ENCODE data around the gene PALMD. TPM values are rescaled to one million over a fixed set of nuclear protein-coding genes. Genes with fewer than 3 reads are reported as not detected.

Gene PALMD
- total and polyA plus RNA-seq, 2 donors (not counting 1 experiment from before 2014, with no cell fraction given), result not detected

DNA sequence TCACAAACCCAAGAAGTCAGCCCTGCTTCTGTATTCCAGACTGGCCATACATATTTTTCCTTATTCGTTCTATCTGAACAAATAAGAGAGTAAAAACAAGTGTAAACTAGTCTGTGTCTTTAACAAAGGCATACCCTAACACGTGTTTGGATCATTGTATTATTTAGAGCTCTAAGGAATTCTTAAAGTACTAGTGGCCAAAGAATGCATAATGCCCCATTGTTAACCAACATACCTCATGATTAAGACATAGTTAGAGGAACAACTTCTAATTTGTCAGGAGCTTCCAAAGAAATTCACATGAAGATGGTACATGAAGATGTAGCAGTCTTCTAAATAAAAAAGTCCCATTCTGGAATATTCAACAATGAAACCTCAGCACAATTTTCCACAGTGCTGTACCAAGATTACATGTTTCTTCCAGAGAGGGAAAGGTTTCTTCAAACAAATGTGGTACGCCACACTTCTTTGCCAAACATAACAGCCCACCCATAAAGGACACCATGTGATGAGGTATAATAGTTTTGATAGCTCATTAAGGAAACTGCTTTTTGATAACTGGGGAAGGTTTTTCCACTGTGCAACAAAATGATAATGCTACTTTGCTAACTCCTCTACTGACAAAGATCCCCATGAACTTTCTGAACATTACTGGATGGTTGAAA, 5.0 kb downstream of the PALMD start:
- Histone ChIP-seq H3K4me3 (ENCODE audit: control extremely low read depth in 1 of 5, extremely low read depth in 1 of 5, insufficient read depth in 1 of 5, low read depth in 2 of 5, low read length in 4 of 5) (no peak overlapping the region), H3K4me2 (replicated peaks; ENCODE audit: low read depth, low read length, poor library complexity, severe bottlenecking) (no peak overlapping the region), H3K9me3 (ENCODE audit: control extremely low read depth in 1 of 3, control insufficient read depth in 2 of 3, insufficient read depth in 1 of 3, low read length in 2 of 3) (no peaks in the 10 kb centered on the region), H3K27me3 (replicated peaks in 1 of 4; ENCODE audit: control extremely low read depth in 1 of 4, control insufficient read depth in 3 of 4, insufficient read depth in 4 of 4, low read length in 3 of 4) (peaks cover 0 to 5% (median 4%) of the 10 kb centered on the region in 4 experiments), H3K4me1 (ENCODE audit: control insufficient read depth in 2 of 2, insufficient read depth in 2 of 2, low read length in 2 of 2) (no peaks in the 10 kb centered on the region), H3K27ac (ENCODE audit: low read length in 2 of 2) (no peak overlapping the region), H2AFZ (ENCODE audit: insufficient read depth, low read depth, low read length, poor library complexity, severe bottlenecking) (no peak overlapping the region), H4K20me1 (ENCODE audit: control insufficient read depth, insufficient read depth, low read length, poor library complexity, severe bottlenecking) (no peaks in the 10 kb centered on the region), H3K9ac (ENCODE audit: low read length) (no peak overlapping the region), H3K79me2 (ENCODE audit: control insufficient read depth, insufficient read depth, low read length) (no peaks in the 10 kb centered on the region), H3K36me3 (replicated peaks in 1 of 2; ENCODE audit: control extremely low read depth in 1 of 2, control insufficient read depth in 1 of 2, extremely low read depth in 1 of 2, insufficient read depth in 2 of 2, low read length in 1 of 2) (no peaks in the 10 kb centered on the region)
- H3K27me3 Mint-ChIP-seq, result peaks cover 23% of the 10 kb centered on the region
- no peak overlapping the region for H3K4me3 Mint-ChIP-seq
- no peaks in the 10 kb centered on the region for H3K4me1 Mint-ChIP-seq
- ChIA-PET POLR2A (no interaction called here), CTCF (no interaction called here)
- intact Hi-C loops (cut with micrococcal nuclease), result no loop called here
- ATAC-seq (ENCODE audit: low read depth), result no peak
- no CpG with 5 or more reads among the region's 3 CpGs for WGBS (ENCODE audit: insufficient coverage)
- no peaks in the 10 kb centered on the region for H3K9me3 Mint-ChIP-seq (ENCODE audit: insufficient read depth)
- TF ChIP-seq CTCF (IDR thresholded peaks at IDR 0.05) (no peak), EZH2 (IDR thresholded peaks at IDR 0.05; ENCODE audit: borderline replicate concordance, insufficient read depth, low read depth, low read length, poor library complexity, severe bottlenecking) (no peak)
- DNase-seq, result no peak
- H3K27ac Mint-ChIP-seq, result no peak overlapping the region

DNA sequence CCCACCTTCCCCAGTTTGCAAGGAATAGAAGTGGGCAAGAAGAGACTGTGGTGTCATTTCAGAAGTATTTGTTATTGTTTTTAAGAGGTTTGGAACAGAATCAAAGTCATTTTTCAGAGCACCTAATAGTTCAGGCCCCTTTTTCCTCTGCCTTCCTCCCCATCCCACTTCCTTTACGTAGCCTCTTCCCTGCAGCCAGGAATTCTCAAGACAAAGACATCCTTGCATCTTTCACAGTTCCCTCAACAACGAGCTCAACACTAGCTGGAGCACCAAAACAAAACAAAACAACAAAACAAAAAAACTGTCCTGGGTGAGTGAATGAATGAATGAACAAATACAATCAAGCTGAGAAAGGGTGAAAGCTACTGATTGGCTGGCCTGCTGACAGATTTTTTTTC, 7.0 kb downstream of the PALMD start:
- no peaks in the 10 kb centered on the region for H4K20me1 ChIP-seq (ENCODE audit: control insufficient read depth, insufficient read depth, low read length, poor library complexity, severe bottlenecking)
- DNase-seq (no peak), ATAC-seq (ENCODE audit: low read depth) (no peak)
- H3K27ac ChIP-seq (ENCODE audit: low read length in 2 of 2), result no peak overlapping the region
- H3K27me3 ChIP-seq (replicated peaks in 1 of 4; ENCODE audit: control extremely low read depth in 1 of 4, control insufficient read depth in 3 of 4, insufficient read depth in 4 of 4, low read length in 3 of 4), result peaks cover 0 to 3% (median 0%) of the 10 kb centered on the region in 4 experiments
- no peak for TF ChIP-seq EZH2 (IDR thresholded peaks at IDR 0.05; ENCODE audit: borderline replicate concordance, insufficient read depth, low read depth, low read length, poor library complexity, severe bottlenecking)
- TF ChIP-seq CTCF (IDR thresholded peaks at IDR 0.05), result no peak
- no peaks in the 10 kb centered on the region for H3K79me2 ChIP-seq (ENCODE audit: control insufficient read depth, insufficient read depth, low read length)
- intact Hi-C loops (cut with micrococcal nuclease), result no loop called here
- H3K36me3 ChIP-seq (replicated peaks in 1 of 2; ENCODE audit: control extremely low read depth in 1 of 2, control insufficient read depth in 1 of 2, extremely low read depth in 1 of 2, insufficient read depth in 2 of 2, low read length in 1 of 2), result no peaks in the 10 kb centered on the region
- Mint-ChIP-seq H3K27me3 (peaks cover 16% of the 10 kb centered on the region), H3K4me3 (no peak overlapping the region), H3K4me1 (no peaks in the 10 kb centered on the region), H3K9me3 (ENCODE audit: insufficient read depth) (no peaks in the 10 kb centered on the region), H3K27ac (no peak overlapping the region)
- no peak overlapping the region for H3K9ac ChIP-seq (ENCODE audit: low read length)
- no peaks in the 10 kb centered on the region for H3K9me3 ChIP-seq (ENCODE audit: control extremely low read depth in 1 of 3, control insufficient read depth in 2 of 3, insufficient read depth in 1 of 3, low read length in 2 of 3)
- H3K4me1 ChIP-seq (ENCODE audit: control insufficient read depth in 2 of 2, insufficient read depth in 2 of 2, low read length in 2 of 2), result no peaks in the 10 kb centered on the region
- POLR2A ChIA-PET, result no interaction called here
- no peak overlapping the region for H3K4me3 ChIP-seq (ENCODE audit: control extremely low read depth in 1 of 5, extremely low read depth in 1 of 5, insufficient read depth in 1 of 5, low read depth in 2 of 5, low read length in 4 of 5)
- WGBS (ENCODE audit: insufficient coverage), result 80% methylated on average over 1 of the region's 2 CpGs
- H2AFZ ChIP-seq (ENCODE audit: insufficient read depth, low read depth, low read length, poor library complexity, severe bottlenecking), result no peak overlapping the region
- H3K4me2 ChIP-seq (replicated peaks; ENCODE audit: low read depth, low read length, poor library complexity, severe bottlenecking), result no peak overlapping the region
- CTCF ChIA-PET, result no interaction called here
